Activated T-helper 2 cell treated with anti-CD3 and anti-CD28 coated beads, Interferon-gamma antibody, Interleukin-2, Interleukin-4, amounts not matched to agents 10 μg/mL and 5 μg/mL and 100 μg/mL, durations not matched to agents 14 hours and 24 hours and 36 hours (primary cell): ENCODE results near the gene CKS2. TPM values are rescaled to one million over a fixed set of nuclear protein-coding genes. Genes with fewer than 3 reads are reported as not detected.
"Not testable (repeated sequence)": the region's sequence is repeated elsewhere in the genome, so short reads cannot be mapped to it uniquely, and the experiment has no call there.

Experiments used
- DNase-seq: peaks from one replicate; pipeline ENCODE4 v3.0.0; 2021; ENCODE audit warnings: low spot score
- H3K27ac Mint-ChIP-seq: one replicate; pipeline ENCODE4 v1.8.0; 2021; ENCODE audit warnings: mixed read lengths
- H3K27me3 Mint-ChIP-seq: one replicate; pipeline ENCODE4 v1.8.0; 2021; ENCODE audit warnings: low read depth, mixed read lengths
- H3K36me3 Mint-ChIP-seq: one replicate; pipeline ENCODE4 v1.8.0; 2021; ENCODE audit warnings: low read depth, mixed read lengths
- H3K4me1 Mint-ChIP-seq: one replicate; pipeline ENCODE4 v1.8.0; 2021; ENCODE audit warnings: low read depth, mixed read lengths
- H3K4me3 Mint-ChIP-seq: one replicate; pipeline ENCODE4 v1.8.0; 2021; ENCODE audit warnings: low read depth, mild to moderate bottlenecking, moderate library complexity, mixed read lengths
- H3K9me3 Mint-ChIP-seq: one replicate; pipeline ENCODE4 v1.8.0; 2021; ENCODE audit warnings: mixed read lengths
- intact Hi-C: fragments of 100-400 bp; cut with micrococcal nuclease; formaldehyde crosslinking; loops from one replicate; pipeline ENCODE4 v1.15.1; 2023
- total RNA-seq: library from RNA; stranded (reverse); gene quantifications from 2 replicates; pipeline ENCODE4 v1.2.3, GENCODE V29; 2022

Gene CKS2
- total RNA-seq, 1 donor from 2014 or later, result 177 TPM

DNA sequence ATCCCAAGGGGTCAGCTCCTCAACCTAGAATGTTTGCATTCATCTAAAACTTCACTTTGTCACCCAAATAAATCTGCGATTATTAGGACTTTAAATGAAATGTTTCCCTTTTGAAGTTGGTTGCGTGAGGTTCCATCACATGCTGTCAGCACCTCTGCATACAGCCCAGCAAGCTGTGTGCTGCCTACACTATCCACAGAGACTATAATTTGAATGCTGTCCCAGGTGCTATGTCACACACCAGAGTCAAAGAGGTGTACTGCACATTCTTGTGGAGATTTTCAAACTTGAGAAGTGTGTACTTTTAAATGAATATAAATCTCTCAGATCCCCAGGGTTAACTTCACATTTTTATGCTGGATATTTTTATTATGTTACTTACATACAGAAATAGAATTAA, 19.3 kb upstream of the CKS2 start:
- H3K36me3 Mint-ChIP-seq, result no peaks in the 10 kb centered on the region
- no peak overlapping the region for H3K4me3 Mint-ChIP-seq
- H3K9me3 Mint-ChIP-seq, result peaks cover 10% of the 10 kb centered on the region
- intact Hi-C loops, result no loop called here
- DNase-seq, result no peak
- H3K27ac Mint-ChIP-seq, result no peak overlapping the region
- H3K27me3 Mint-ChIP-seq, result peaks cover 21% of the 10 kb centered on the region
- H3K4me1 Mint-ChIP-seq, result no peaks in the 10 kb centered on the region

DNA sequence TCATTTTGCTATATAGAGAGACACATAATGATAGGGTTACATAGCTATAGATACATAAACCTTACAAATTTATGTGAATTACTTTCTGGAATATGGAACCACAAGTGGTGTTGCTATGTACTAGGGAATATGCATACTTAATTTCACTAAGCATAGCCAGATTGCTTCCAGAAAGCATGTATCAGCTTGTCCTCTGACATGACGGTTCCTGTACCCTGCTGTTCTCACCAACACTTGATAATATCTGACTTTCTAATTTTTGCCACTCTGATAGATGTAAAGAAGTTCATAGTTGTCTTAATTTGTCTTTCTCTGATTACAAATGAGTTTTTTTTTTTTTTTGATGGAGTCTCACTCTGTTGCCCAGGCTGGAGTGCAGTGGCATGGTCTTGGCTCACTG, 18.0 kb upstream of the CKS2 start:
- Mint-ChIP-seq H3K36me3 (no peaks in the 10 kb centered on the region), H3K9me3 (peaks cover 10% of the 10 kb centered on the region), H3K4me3 (no peak overlapping the region), H3K4me1 (no peaks in the 10 kb centered on the region), H3K27ac (no peak overlapping the region), H3K27me3 (peaks cover 22% of the 10 kb centered on the region)
- intact Hi-C loops, result no loop called here
- DNase-seq, result no peak

DNA sequence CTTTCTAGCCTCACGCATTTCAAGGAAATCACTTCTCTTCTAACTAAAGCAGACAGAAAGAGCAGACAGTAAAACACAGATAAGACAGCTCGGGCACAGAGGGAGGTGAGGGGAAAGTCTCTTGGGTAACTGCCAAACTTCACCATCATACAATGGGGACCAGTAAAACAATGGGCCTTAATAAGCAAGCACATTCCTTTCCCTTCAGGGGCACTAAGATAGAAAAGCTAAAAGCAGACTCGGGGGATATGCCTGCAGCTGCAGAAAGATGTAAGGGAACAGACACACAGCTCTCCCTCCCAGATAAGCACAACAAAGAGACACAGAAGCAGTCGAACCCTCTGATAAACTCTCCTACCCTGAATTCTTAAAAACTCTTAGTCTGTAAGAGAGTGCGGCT, 15.6 kb upstream of the CKS2 start:
- H3K27ac Mint-ChIP-seq, result no peak overlapping the region
- no peak for DNase-seq
- intact Hi-C loops, result no loop called here
- H3K27me3 Mint-ChIP-seq, result peaks cover 19% of the 10 kb centered on the region
- no peaks in the 10 kb centered on the region for H3K36me3 Mint-ChIP-seq
- H3K9me3 Mint-ChIP-seq, result peaks cover 10% of the 10 kb centered on the region
- H3K4me3 Mint-ChIP-seq, result no peak overlapping the region
- H3K4me1 Mint-ChIP-seq, result no peaks in the 10 kb centered on the region

DNA sequence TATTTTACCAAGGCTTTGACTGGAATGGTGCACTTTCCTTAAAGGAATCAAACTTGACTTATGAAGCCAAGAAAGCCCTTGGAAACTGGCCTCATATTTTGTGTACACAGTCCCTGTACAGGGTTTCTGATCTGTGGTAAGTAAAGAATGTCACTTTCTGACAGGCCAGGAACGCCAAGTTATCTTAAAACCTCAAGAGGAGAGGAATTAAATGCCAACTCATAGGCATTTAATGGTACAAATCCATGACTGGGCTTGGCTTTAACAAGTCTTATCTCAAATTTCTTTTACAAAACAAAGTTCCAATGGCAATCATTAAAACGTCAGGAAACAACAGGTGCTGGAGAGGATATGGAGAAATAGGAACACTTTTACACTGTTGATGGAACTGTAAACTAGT, 9.0 kb upstream of the CKS2 start:
- H3K9me3 Mint-ChIP-seq, H3K4me1 Mint-ChIP-seq, intact Hi-C loops, H3K27me3 Mint-ChIP-seq, H3K27ac Mint-ChIP-seq, H3K4me3 Mint-ChIP-seq, DNase-seq, H3K36me3 Mint-ChIP-seq: not testable (repeated sequence)

DNA sequence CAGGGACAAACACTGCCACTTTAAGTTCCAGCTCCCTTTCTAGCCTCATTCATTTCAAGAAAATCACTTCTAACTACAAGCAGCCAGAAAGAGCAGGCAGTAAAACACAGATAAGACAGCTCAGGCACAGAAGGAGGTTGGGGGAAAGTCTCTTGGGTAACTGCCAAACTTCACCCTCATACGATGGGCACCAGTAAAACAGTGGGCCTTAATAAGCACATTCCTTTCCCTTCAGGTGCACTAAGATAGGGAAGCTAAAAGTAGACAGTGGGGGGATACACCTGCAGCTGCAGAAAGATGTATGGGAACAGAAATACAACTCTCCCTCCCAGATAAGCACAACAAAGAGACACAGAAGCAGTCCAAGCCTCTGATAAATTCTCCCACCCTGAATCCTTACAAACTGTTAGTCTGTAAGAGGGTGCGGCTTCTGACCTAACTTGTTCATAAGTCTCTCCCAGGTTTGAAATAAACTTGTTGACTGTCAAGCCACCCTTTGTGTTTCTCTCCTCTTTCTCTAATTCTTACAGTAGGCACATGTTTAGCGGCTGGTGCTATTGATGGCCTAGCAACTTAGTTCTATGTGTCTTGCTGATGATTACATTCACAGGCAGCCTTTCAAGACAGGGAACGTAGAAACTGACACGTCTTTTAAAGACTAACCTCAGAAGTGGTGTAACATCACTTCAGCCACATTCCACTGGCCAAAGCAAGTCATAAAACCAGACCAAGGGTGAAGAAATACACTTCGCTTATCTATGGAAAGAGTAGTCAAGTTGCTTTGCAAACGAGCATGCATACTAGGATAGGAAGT, 6.8 kb upstream of the CKS2 start:
- peaks cover 9% of the 10 kb centered on the region for H3K36me3 Mint-ChIP-seq
- peaks cover 7% of the 10 kb centered on the region for H3K4me1 Mint-ChIP-seq
- H3K27ac Mint-ChIP-seq, result no peak overlapping the region
- no peaks in the 10 kb centered on the region for H3K27me3 Mint-ChIP-seq
- no peak for DNase-seq
- H3K9me3 Mint-ChIP-seq, result no peaks in the 10 kb centered on the region
- intact Hi-C loops, result no loop called here
- H3K4me3 Mint-ChIP-seq, result no peak overlapping the region

DNA sequence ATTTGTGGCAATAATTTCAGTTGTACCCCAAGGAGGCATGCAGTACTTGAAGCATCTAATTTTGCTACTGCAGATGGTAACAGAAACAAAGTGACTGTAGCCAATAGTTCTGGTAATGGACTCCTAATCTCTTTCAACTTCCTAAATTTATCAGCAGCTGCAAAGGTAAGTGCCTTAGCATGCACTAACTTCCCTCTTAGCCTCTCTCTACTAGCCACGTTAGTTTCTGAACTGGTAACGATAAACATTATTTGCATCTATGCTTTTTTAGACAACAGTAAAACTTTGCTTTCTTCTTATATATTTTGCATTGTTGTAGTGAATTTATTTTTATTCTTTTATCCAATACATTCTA, 6.2 kb upstream of the CKS2 start:
- Mint-ChIP-seq H3K4me3 (no peak overlapping the region), H3K36me3 (peaks cover 11% of the 10 kb centered on the region), H3K27ac (no peak overlapping the region), H3K4me1 (peaks cover 8% of the 10 kb centered on the region), H3K9me3 (no peaks in the 10 kb centered on the region), H3K27me3 (no peaks in the 10 kb centered on the region)
- intact Hi-C loops, result no loop called here
- no peak for DNase-seq

DNA sequence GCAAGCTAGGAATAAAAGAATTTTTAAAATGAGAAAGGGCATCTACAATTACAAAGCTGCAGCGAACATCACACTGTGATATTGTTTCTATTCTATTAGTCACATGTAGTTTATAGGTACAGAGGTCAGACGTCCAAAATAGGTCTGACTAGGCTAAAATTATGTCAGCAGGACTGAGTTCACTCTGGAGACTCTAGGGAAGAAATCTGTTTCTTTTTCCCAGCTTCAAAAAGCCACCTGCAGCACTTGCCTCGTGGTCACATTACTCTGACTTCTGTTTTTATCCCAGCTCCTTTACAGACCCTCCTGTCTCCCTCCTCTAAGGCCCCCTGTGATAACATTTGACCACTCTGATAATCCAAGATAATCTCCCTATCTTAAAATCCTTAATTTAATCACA, 5.1 kb upstream of the CKS2 start:
- Mint-ChIP-seq H3K4me3 (no peak overlapping the region), H3K9me3 (no peaks in the 10 kb centered on the region), H3K36me3 (peaks cover 15% of the 10 kb centered on the region), H3K27ac (no peak overlapping the region), H3K27me3 (no peaks in the 10 kb centered on the region), H3K4me1 (peaks cover 15% of the 10 kb centered on the region)
- intact Hi-C loops, result no loop called here
- DNase-seq, result no peak

DNA sequence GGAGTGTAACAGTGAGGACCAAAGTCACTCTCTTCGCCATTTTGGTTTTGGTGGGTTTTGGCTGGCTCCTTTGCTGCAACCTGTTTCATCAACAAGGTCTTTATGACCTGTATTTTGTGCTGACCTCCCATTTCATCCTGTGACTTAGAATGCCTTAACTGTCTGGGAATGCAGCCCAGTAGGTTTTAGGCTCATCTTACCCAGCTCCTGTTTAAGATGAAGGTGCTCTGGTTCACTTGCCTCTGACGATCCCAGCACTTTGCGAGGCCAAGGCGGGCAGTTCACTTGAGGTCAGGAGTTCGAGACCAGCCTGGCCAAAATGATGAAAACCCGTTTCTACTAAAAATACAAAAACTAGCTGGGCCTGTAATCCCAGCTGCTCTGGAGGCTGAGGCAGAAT, 1.8 kb upstream of the CKS2 start:
- Mint-ChIP-seq H3K27ac (peak overlapping the region; percentile 100), H3K4me1 (peaks cover 27% of the 10 kb centered on the region), H3K4me3 (peak overlapping the region; percentile 97), H3K27me3 (no peaks in the 10 kb centered on the region), H3K36me3 (peaks cover 44% of the 10 kb centered on the region), H3K9me3 (no peaks in the 10 kb centered on the region)
- intact Hi-C loops, result no loop called here
- DNase-seq, result no peak

DNA sequence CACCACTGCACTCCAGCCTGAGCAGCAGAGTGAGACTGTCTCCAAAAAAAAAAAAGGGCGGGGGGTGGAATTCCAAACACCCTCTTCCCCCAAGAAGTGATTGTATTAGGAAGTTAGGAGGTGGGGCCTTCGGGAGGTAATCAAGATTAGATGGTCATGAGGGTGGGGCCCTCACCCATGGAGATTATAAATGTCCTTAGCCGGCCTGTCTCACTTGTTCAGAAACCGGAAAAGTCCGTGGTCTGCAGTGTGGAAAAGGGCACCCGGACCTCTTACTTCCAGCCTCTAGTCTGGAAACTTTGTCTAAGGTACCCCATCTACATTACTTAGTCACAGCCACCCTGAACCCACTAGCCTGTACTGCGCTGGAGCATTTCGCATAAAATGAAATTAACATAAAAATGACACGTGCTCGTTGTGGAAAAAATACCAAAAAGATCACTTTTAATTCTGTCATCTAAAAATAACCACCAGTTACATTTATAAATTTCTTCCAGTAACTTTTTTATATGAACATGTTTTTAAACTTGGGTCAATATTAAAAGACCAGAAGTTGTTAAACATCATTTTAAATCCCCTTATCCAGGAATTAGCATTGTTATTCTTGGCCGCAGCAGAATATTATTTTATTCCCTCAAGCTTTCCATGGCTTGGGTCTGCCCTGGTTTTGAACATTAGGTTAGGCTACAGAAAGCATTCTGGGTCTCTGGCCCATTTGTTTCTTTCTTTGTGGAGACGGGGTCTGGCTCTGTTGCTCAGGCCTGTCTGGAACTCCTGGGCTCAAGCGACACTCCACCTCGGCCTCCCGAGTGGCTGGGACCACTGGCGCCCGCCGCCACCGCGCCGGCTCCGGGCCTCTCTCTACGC, 1.2 kb upstream of the CKS2 start:
- H3K36me3 Mint-ChIP-seq, result peaks cover 51% of the 10 kb centered on the region

DNA sequence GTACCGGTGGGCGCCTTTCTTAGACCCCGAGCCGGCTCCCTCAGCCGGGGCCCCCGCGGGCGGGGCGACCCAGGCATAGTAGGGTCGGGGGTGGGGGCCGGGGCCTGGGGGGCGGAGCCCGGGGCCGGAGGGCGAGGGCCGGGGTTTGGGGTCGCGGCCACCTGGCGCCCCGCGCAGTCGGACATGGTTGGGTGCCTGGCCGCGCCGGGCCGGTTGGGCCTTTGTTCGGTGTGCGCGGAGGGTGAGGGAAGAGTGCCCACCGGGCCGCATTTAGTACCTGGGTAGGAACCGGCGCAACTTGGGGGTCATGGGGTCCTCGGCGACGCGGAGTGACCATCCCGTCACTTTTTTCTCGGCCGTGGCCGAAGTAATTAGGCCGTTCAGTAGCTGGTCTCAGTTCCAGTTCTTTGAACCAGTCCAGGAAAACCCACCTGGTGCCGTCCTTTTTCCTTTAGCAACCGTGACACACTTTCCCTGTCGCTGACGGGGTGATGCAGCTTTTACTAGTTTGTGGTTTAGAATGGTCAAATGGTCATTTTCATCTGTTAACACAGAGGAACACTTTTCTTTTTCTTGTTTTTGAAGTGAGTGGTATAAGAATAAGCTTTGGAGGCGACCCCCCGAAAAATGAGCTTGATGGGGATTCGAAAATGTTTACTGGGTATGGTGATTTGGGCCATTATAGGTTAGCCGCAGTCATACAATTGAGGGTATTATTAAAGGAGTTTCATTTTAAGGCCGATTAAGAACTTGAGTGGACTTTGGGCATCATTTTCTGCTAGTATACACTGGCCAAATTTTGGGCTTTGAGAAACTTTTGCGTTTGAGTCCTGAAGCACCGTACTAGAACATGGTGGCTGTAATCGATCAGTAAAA, 589 bp downstream of the CKS2 start:
- Mint-ChIP-seq H3K36me3 (peaks cover 66% of the 10 kb centered on the region), H3K27me3 (no peaks in the 10 kb centered on the region), H3K4me1 (peaks cover 46% of the 10 kb centered on the region), H3K4me3 (peak overlapping the region; percentile 97), H3K9me3 (no peaks in the 10 kb centered on the region), H3K27ac (peak overlapping the region; percentile 100)
- intact Hi-C loops, result loop anchor here (2.0 to 5.0 kb wide), 2 partner anchors 166 to 191 kb away; no protein-coding TSS in a partner anchor
- DNase-seq, result no peak

More for the DNA sequence above, 1.2 kb upstream of the CKS2 start:
- Mint-ChIP-seq H3K27me3 (no peaks in the 10 kb centered on the region), H3K4me1 (peaks cover 34% of the 10 kb centered on the region), H3K27ac (peak overlapping the region; percentile 100), H3K4me3 (peak overlapping the region; percentile 97), H3K9me3 (no peaks in the 10 kb centered on the region)
- intact Hi-C loops, result loop anchor here (1.0 to 5.0 kb wide), 3 partner anchors 8 to 193 kb away; partner anchors contain the start of gene SECISBP2
- no peak for DNase-seq

DNA sequence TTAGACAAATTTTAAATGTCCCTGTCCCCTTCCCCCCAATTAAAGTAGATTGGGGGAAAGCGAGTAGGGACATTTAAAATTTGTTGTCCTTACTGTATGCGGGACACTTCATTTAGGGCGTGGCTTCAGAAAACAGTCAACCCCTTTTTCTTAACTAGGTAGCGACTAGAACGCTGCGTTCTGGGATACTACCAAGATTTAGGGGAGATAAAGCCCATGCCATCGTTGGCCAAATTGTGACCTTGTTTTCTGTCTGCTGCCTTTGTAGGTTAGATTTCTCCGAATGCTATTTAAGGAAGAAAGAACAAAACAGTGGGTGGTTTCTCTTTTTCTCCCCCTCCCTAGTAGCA, 1.2 kb downstream of the CKS2 start:
- Mint-ChIP-seq H3K27me3 (no peaks in the 10 kb centered on the region), H3K4me3 (peak overlapping the region; percentile 97), H3K27ac (peak overlapping the region; percentile 76), H3K9me3 (no peaks in the 10 kb centered on the region), H3K36me3 (peaks cover 70% of the 10 kb centered on the region), H3K4me1 (peaks cover 49% of the 10 kb centered on the region)
- DNase-seq, result no peak
- intact Hi-C loops, result loop anchor here (5.0 kb wide), 1 partner anchor 165 kb away; no protein-coding TSS in a partner anchor

DNA sequence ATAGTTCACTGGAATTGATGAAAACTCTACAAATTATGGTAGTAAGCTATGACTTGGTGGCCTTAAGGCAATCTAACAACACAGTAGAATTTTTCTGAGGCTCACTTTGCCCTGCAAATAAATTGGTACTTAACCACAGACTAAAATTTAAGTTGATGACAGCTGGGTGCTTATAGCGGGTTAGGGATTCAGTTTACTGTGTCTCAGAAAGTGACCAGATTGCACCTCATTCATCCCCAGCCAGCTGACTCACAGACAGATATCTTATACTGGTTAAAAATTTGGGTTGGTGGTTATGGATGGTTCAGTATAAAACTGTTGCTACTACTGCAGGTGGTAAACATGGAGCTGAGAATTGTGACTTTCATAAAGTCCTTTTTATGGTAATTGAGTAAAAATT, 2.8 kb downstream of the CKS2 start:
- peak overlapping the region; percentile 80 for H3K27ac Mint-ChIP-seq
- H3K36me3 Mint-ChIP-seq, result peaks cover 75% of the 10 kb centered on the region
- H3K27me3 Mint-ChIP-seq, result no peaks in the 10 kb centered on the region
- H3K4me1 Mint-ChIP-seq, result peaks cover 57% of the 10 kb centered on the region
- intact Hi-C loops, result loop anchor here (5.0 kb wide), 1 partner anchor 163 kb away; no protein-coding TSS in a partner anchor
- no peak for DNase-seq
- peak overlapping the region; percentile 97 for H3K4me3 Mint-ChIP-seq
- H3K9me3 Mint-ChIP-seq, result no peaks in the 10 kb centered on the region
